HEK293 (cell line): ENCODE measurements around the gene FAM180A.

ENCODE experiments used
- CTCF ChIA-PET: fragments of 350-600 bp; formaldehyde crosslinking; extraction: SDS; loops from one replicate; lab custom pipeline; 2021; ENCODE audit warnings: antibody characterized with exemption; lab: Yijun Ruan, JAX
- POLR2A ChIA-PET: fragments of 300-600 bp; formaldehyde crosslinking; extraction: SDS; loops from one replicate; lab custom pipeline; 2020; ENCODE audit warnings: antibody characterized with exemption, inconsistent platforms; lab: Yijun Ruan, JAX
- H3K27ac ChIP-seq: fragments of 200-500 bp; sonication (Bioruptor generic); 2 replicates; pipeline ENCODE4 v1.5.1; 2014; ENCODE audit warnings: low read depth, low read length, control low read depth, inconsistent platforms; ENCODE audit errors: extremely low read depth
- H3K36me3 ChIP-seq, 2 experiments: fragments of 200-500 bp in 1 of 2; sonication (Bioruptor generic) in 1 of 2; 1 replicate in 1 of 2; 2 replicates in 1 of 2; pipeline ENCODE4 v1.5.1; 2014 to 2017; ENCODE audit warnings: inconsistent platforms in 2 of 2, low read length in 2 of 2; ENCODE audit not compliant: control insufficient read depth in 2 of 2, insufficient read depth in 1 of 2
- H3K4me1 ChIP-seq: fragments of 200-500 bp; sonication (Bioruptor generic); 2 replicates; pipeline ENCODE4 v1.5.1; 2014; ENCODE audit warnings: mild to moderate bottlenecking, low read length, inconsistent platforms; ENCODE audit not compliant: control insufficient read depth, insufficient read depth
- H3K4me3 ChIP-seq: 2 replicates; pipeline ENCODE4 v1.5.1; 2011; ENCODE audit warnings: low read depth, mild to moderate bottlenecking, control low read depth, low read length, moderate library complexity
- H3K9me3 ChIP-seq: fragments of 200-500 bp; sonication (Bioruptor generic); 2 replicates; pipeline ENCODE4 v1.5.1; 2014; ENCODE audit warnings: low read depth, low read length, inconsistent platforms; ENCODE audit not compliant: control insufficient read depth, insufficient read depth
- HOXC10 ChIP-seq: sonication (generic); formaldehyde crosslinking; IDR thresholded peaks from 2 replicates; pipeline ENCODE4 v1.8.1; 2023; ENCODE audit warnings: mild to moderate bottlenecking, missing genetic modification reagents
- MEIS1 ChIP-seq: sonication (generic); formaldehyde crosslinking; IDR thresholded peaks from 2 replicates; pipeline ENCODE4 v1.8.1; 2022; ENCODE audit warnings: missing genetic modification reagents, mild to moderate bottlenecking, borderline replicate concordance
- RBAK ChIP-seq: fragments of 450-650 bp; formaldehyde crosslinking; IDR thresholded peaks from 2 replicates; pipeline ENCODE4 v1.5.1; 2016; ENCODE audit warnings: missing biosample characterization, missing genetic modification characterization
- SETDB1 ChIP-seq: IDR thresholded peaks from one replicate; pipeline ENCODE4 v1.6.1; 2017; ENCODE audit warnings: mild to moderate bottlenecking, low read length, moderate library complexity, mixed read lengths; ENCODE audit not compliant: insufficient read length
- ZBTB11 ChIP-seq: fragments of 450-650 bp; formaldehyde crosslinking; conservative IDR thresholded peaks from 2 replicates; pipeline ENCODE4 v1.5.1; 2016; ENCODE audit warnings: low read depth, missing biosample characterization, missing genetic modification characterization
- ZBTB17 ChIP-seq: fragments of 450-650 bp; formaldehyde crosslinking; IDR thresholded peaks from 2 replicates; pipeline ENCODE4 v1.5.1; 2016; ENCODE audit warnings: missing biosample characterization, missing genetic modification characterization
- ZBTB6 ChIP-seq: fragments of 450-650 bp; formaldehyde crosslinking; IDR thresholded peaks from 2 replicates; pipeline ENCODE4 v1.5.1; 2017; ENCODE audit warnings: missing biosample characterization, missing genetic modification characterization
- ZNF132 ChIP-seq: fragments of 450-650 bp; formaldehyde crosslinking; IDR thresholded peaks from 2 replicates; pipeline ENCODE4 v1.5.1; 2017; ENCODE audit warnings: missing biosample characterization, missing genetic modification characterization, borderline replicate concordance
- ZNF157 ChIP-seq: fragments of 450-650 bp; formaldehyde crosslinking; IDR thresholded peaks from 2 replicates; pipeline ENCODE4 v1.5.1; 2016; ENCODE audit warnings: missing biosample characterization, missing genetic modification characterization
- ZNF19 ChIP-seq: fragments of 450-650 bp; formaldehyde crosslinking; IDR thresholded peaks from 2 replicates; pipeline ENCODE4; 2016; ENCODE audit warnings: missing biosample characterization, missing genetic modification characterization, low read depth
- ZNF223 ChIP-seq: fragments of 450-650 bp; formaldehyde crosslinking; IDR thresholded peaks from 2 replicates; pipeline ENCODE4 v1.5.1; 2016; ENCODE audit warnings: missing biosample characterization, missing genetic modification characterization
- ZNF280D ChIP-seq: fragments of 450-650 bp; formaldehyde crosslinking; IDR thresholded peaks from 2 replicates; pipeline ENCODE4 v1.5.1; 2016; ENCODE audit warnings: missing biosample characterization, missing genetic modification characterization
- ZNF391 ChIP-seq: fragments of 450-650 bp; formaldehyde crosslinking; IDR thresholded peaks from 2 replicates; pipeline ENCODE4 v1.5.1; 2016; ENCODE audit warnings: low read depth, missing biosample characterization, missing genetic modification characterization, borderline replicate concordance
- ZNF404 ChIP-seq: fragments of 450-650 bp; formaldehyde crosslinking; IDR thresholded peaks from 2 replicates; pipeline ENCODE4 v1.5.1; 2017; ENCODE audit warnings: missing biosample characterization, missing genetic modification characterization
- ZNF423 ChIP-seq: fragments of 450-650 bp; formaldehyde crosslinking; IDR thresholded peaks from 2 replicates; pipeline ENCODE4 v1.5.1; 2016; ENCODE audit warnings: missing biosample characterization, missing genetic modification characterization
- ZNF48 ChIP-seq: fragments of 450-650 bp; formaldehyde crosslinking; IDR thresholded peaks from 2 replicates; pipeline ENCODE4 v1.5.1; 2016; ENCODE audit warnings: missing biosample characterization, missing genetic modification characterization
- ZNF561 ChIP-seq: fragments of 450-650 bp; IDR thresholded peaks from 2 replicates; pipeline ENCODE4 v1.5.1; 2018; ENCODE audit warnings: missing biosample characterization, missing genetic modification characterization, borderline replicate concordance
- ZNF596 ChIP-seq: fragments of 450-650 bp; IDR thresholded peaks from 2 replicates; pipeline ENCODE4 v1.5.0; 2018; ENCODE audit warnings: missing biosample characterization, mild to moderate bottlenecking, missing genetic modification characterization, moderate library complexity
- ZNF670 ChIP-seq: fragments of 450-650 bp; formaldehyde crosslinking; IDR thresholded peaks from 2 replicates; pipeline ENCODE4 v1.5.1; 2016; ENCODE audit warnings: missing biosample characterization, missing genetic modification characterization, low read depth
- ZSCAN4 ChIP-seq: fragments of 450-650 bp; formaldehyde crosslinking; IDR thresholded peaks from 2 replicates; pipeline ENCODE4 v1.5.1; 2017; ENCODE audit warnings: missing biosample characterization, missing genetic modification characterization
- ZSCAN5A ChIP-seq: fragments of 450-650 bp; formaldehyde crosslinking; IDR thresholded peaks from 2 replicates; pipeline ENCODE4 v1.5.1; 2016; ENCODE audit warnings: missing biosample characterization, missing genetic modification characterization

The FAM180A gene

GRCh38 chr7:135757719-135758411, 9.3 kb upstream of the FAM180A start:
- H3K4me1 ChIP-seq: no peaks in the 10 kb centered on the region
- H3K36me3 ChIP-seq: no peaks in the 10 kb centered on the region
- no peaks in the 10 kb centered on the region for H3K9me3 ChIP-seq
- POLR2A ChIA-PET: no interaction called here
- no peak overlapping the region for H3K27ac ChIP-seq
- TF ChIP-seq ZNF670 (tag by site-specific recombination) (no peak), RBAK (tag by site-specific recombination) (peak; percentile 88)
- CTCF ChIA-PET: interaction anchor here (0.6 to 1.4 kb wide), 2 partner anchors 43 to 97 kb away, joined by 3 to 6 read pairs; no protein-coding TSS in a partner anchor
- no peak overlapping the region for H3K4me3 ChIP-seq

GRCh38 chr7:135756191-135756590, 7.6 kb upstream of the FAM180A start:
- Histone ChIP-seq H3K9me3 (no peaks in the 10 kb centered on the region), H3K36me3 (no peaks in the 10 kb centered on the region), H3K4me1 (no peaks in the 10 kb centered on the region), H3K4me3 (no peak overlapping the region), H3K27ac (no peak overlapping the region)
- CTCF ChIA-PET: interaction anchor here (0.6 to 1.4 kb wide), 2 partner anchors 29 to 45 kb away, joined by 3 to 6 read pairs; no protein-coding TSS in a partner anchor
- POLR2A ChIA-PET: no interaction called here
- no peak for TF ChIP-seq ZBTB11 (tag by site-specific recombination)
- no peak for TF ChIP-seq ZNF19 (tag by site-specific recombination)
- no peak for TF ChIP-seq ZBTB6
- no peak for TF ChIP-seq ZNF391 (tag by site-specific recombination)
- TF ChIP-seq ZNF223 (tag by site-specific recombination): no peak
- TF ChIP-seq, all 188 proteins: peak for 0

GRCh38 chr7:135755351-135755753, 6.7 kb upstream of the FAM180A start:
- no peak overlapping the region for H3K4me3 ChIP-seq
- ChIA-PET CTCF (interaction anchor here (0.9 kb wide), 1 partner anchor 10 kb away, joined by 3 read pairs; no protein-coding TSS in a partner anchor), POLR2A (no interaction called here)
- H3K27ac ChIP-seq: no peak overlapping the region
- H3K4me1 ChIP-seq: no peaks in the 10 kb centered on the region
- no peaks in the 10 kb centered on the region for H3K9me3 ChIP-seq
- no peaks in the 10 kb centered on the region for H3K36me3 ChIP-seq
- no peak for TF ChIP-seq ZNF596 (tag by site-specific recombination)
- no peak for TF ChIP-seq ZNF404
- TF ChIP-seq MEIS1: no peak
- TF ChIP-seq ZNF157 (tag by site-specific recombination): no peak
- no peak for TF ChIP-seq ZNF48
- TF ChIP-seq HOXC10: no peak
- TF ChIP-seq ZBTB17 (tag by site-specific recombination): no peak
- no peak for TF ChIP-seq ZNF280D
- no peak for TF ChIP-seq ZSCAN4 (tag by site-specific recombination)
- no peak for TF ChIP-seq SETDB1
- TF ChIP-seq ZSCAN5A (tag by site-specific recombination): no peak
- TF ChIP-seq ZNF561 (tag by site-specific recombination): no peak
- no peak for TF ChIP-seq ZNF132 (tag by site-specific recombination)
- no peak for TF ChIP-seq ZNF423 (tag by site-specific recombination)
